Measurements from ENCODE around the gene PTPRG. TPM values are rescaled to one million over a fixed set of nuclear protein-coding genes. Genes with fewer than 3 reads are reported as not detected.

The PTPRG gene
- total and polyA plus RNA-seq, 10 of the 15 experiments (the other 5 are each of a cell fraction or from before 2014, with no cell fraction given): 0.29 to 20.7 (median 1.4) TPM

DNA sequence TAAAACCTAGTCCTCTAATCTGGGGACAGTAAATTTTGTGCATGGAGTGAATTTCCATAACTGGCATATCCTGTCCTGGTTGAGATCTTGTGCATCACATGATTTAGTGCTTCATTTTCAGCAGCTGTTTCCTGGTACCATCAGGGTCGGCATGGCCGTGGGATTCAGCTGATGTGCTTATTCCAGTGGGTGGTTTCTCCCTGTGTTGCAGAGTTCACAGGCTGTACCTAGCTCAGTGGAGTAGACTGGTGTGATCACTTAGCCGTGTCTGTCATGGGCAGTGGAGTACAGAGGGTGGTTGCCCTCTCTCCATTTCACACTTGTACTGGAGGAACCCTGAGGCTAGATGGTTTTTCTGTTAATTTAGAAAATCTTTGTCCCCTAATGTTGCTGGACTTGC is 228.5 kb downstream of the PTPRG start:
- ATAC-seq: peak; percentile 85
- no peak overlapping the region for H3K9ac ChIP-seq (ENCODE audit: control insufficient read depth, insufficient read depth, low read length)
- in situ Hi-C loops (cut with MboI): no loop called here
- RAD21 ChIA-PET (ENCODE audit: unreplicated experiment): interaction anchor here (0.7 to 2.0 kb wide), 6 partner anchors 9 to 376 kb away, joined by 3 to 6 read pairs (median 3); no protein-coding TSS in a partner anchor
- SMC1A ChIA-PET (ENCODE audit: uncharacterized antibody, unreplicated experiment): interaction anchor here (0.7 to 2.1 kb wide), 14 partner anchors 11 to 395 kb away, joined by 3 to 5 read pairs (median 3); no protein-coding TSS in a partner anchor
- no TSS peak for BruUV-seq (replicated peaks)
- H3K4me1 ChIP-seq (ENCODE audit: control insufficient read depth, insufficient read depth, low read length): no peaks in the 10 kb centered on the region
- no peaks in the 10 kb centered on the region; a peak in 2 of 4 replicates for H3K27me3 ChIP-seq (replicated peaks in 1 of 2; ENCODE audit: control insufficient read depth in 2 of 2, insufficient read depth in 2 of 2, low read length in 1 of 2)
- CTCF ChIA-PET: interaction anchor here (0.7 to 1.0 kb wide), 2 partner anchors 28 to 226 kb away, joined by 3 read pairs; no protein-coding TSS in a partner anchor
- no peak for FAIRE-seq
- no peak for TF ChIP-seq FOXK2 (IDR thresholded peaks at IDR 0.05)
- no peak for TF ChIP-seq ASH2L (IDR thresholded peaks at IDR 0.05; ENCODE audit: borderline replicate concordance, low read depth)
- TF ChIP-seq STAT3 (IDR thresholded peaks at IDR 0.05; ENCODE audit: low read depth, low read length): no peak
- no peak for TF ChIP-seq BCL11A (IDR thresholded peaks at IDR 0.05; ENCODE audit: low read depth, low read length)
- TF ChIP-seq TCF7 (IDR thresholded peaks at IDR 0.05; ENCODE audit: borderline replicate concordance): no peak
- no peak for TF ChIP-seq NFYB (IDR thresholded peaks at IDR 0.05; ENCODE audit: insufficient read depth, low read depth, low read length)
- TF ChIP-seq, protein P1, sequence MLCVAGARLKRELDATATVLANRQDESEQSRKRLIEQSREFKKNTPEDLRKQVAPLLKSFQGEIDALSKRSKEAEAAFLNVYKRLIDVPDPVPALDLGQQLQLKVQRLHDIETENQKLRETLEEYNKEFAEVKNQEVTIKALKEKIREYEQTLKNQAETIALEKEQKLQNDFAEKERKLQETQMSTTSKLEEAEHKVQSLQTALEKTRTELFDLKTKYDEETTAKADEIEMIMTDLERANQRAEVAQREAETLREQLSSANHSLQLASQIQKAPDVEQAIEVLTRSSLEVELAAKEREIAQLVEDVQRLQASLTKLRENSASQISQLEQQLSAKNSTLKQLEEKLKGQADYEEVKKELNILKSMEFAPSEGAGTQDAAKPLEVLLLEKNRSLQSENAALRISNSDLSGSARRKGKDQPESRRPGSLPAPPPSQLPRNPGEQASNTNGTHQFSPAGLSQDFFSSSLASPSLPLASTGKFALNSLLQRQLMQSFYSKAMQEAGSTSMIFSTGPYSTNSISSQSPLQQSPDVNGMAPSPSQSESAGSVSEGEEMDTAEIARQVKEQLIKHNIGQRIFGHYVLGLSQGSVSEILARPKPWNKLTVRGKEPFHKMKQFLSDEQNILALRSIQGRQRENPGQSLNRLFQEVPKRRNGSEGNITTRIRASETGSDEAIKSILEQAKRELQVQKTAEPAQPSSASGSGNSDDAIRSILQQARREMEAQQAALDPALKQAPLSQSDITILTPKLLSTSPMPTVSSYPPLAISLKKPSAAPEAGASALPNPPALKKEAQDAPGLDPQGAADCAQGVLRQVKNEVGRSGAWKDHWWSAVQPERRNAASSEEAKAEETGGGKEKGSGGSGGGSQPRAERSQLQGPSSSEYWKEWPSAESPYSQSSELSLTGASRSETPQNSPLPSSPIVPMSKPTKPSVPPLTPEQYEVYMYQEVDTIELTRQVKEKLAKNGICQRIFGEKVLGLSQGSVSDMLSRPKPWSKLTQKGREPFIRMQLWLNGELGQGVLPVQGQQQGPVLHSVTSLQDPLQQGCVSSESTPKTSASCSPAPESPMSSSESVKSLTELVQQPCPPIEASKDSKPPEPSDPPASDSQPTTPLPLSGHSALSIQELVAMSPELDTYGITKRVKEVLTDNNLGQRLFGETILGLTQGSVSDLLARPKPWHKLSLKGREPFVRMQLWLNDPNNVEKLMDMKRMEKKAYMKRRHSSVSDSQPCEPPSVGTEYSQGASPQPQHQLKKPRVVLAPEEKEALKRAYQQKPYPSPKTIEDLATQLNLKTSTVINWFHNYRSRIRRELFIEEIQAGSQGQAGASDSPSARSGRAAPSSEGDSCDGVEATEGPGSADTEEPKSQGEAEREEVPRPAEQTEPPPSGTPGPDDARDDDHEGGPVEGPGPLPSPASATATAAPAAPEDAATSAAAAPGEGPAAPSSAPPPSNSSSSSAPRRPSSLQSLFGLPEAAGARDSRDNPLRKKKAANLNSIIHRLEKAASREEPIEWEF (IDR thresholded peaks at IDR 0.05; ENCODE audit: insufficient replicate concordance, low read depth, low read length): no peak
- TF ChIP-seq SREBF1 (IDR thresholded peaks at IDR 0.05; ENCODE audit: low read length): no peak
- TF ChIP-seq CEBPB (IDR thresholded peaks at IDR 0.05; ENCODE audit: borderline replicate concordance in 1 of 2, low read depth in 2 of 2, low read length in 2 of 2): no peak
- TF ChIP-seq HDAC6 (IDR thresholded peaks at IDR 0.05; ENCODE audit: unreplicated experiment): no peak
- no peak for TF ChIP-seq LARP7 (IDR thresholded peaks at IDR 0.05)
- TF ChIP-seq RBBP5 (conservative IDR thresholded peaks at IDR 0.05): no peak
- no peak for TF ChIP-seq ZZZ3 (IDR thresholded peaks at IDR 0.05; ENCODE audit: control insufficient read depth, insufficient read length, low read depth)
- TF ChIP-seq, protein P2, sequence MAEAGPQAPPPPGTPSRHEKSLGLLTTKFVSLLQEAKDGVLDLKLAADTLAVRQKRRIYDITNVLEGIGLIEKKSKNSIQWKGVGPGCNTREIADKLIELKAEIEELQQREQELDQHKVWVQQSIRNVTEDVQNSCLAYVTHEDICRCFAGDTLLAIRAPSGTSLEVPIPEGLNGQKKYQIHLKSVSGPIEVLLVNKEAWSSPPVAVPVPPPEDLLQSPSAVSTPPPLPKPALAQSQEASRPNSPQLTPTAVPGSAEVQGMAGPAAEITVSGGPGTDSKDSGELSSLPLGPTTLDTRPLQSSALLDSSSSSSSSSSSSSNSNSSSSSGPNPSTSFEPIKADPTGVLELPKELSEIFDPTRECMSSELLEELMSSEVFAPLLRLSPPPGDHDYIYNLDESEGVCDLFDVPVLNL (IDR thresholded peaks at IDR 0.05; ENCODE audit: low read depth, low read length): no peak
- TF ChIP-seq CREM (IDR thresholded peaks at IDR 0.05; ENCODE audit: low read depth): no peak
- TF ChIP-seq SPI1 (IDR thresholded peaks at IDR 0.05; ENCODE audit: borderline replicate concordance, insufficient read depth, low read depth, low read length): no peak
- no peak for TF ChIP-seq MTA3 (IDR thresholded peaks at IDR 0.05; ENCODE audit: borderline replicate concordance, low read length)
- no peak for TF ChIP-seq YY1 (IDR thresholded peaks at IDR 0.05; ENCODE audit: low read depth, low read length)
- no peak overlapping the region for H3K4me2 ChIP-seq (ENCODE audit: control insufficient read depth, insufficient read depth)
- no peaks in the 10 kb centered on the region for H3K79me2 ChIP-seq (ENCODE audit: control insufficient read depth, insufficient read depth, low read length)
- no peak overlapping the region for H3K27ac ChIP-seq (ENCODE audit: control insufficient read depth, insufficient read depth)
- no peak overlapping the region for H3K4me3 ChIP-seq
- 24% methylated on average over 3 of the region's 3 CpGs for WGBS (ENCODE audit: insufficient coverage, insufficient replicate concordance, low lambda C conversion rate, missing lambda C conversion rate)
- no peak for DNase-seq (ENCODE audit: low read depth, low spot score)
- no peaks in the 10 kb centered on the region for H3K9me3 ChIP-seq (replicated peaks; ENCODE audit: control insufficient read depth, insufficient read depth, low read length)
- H3K36me3 ChIP-seq (ENCODE audit: control insufficient read depth in 2 of 2, insufficient read depth in 2 of 2, low read length in 1 of 2): no peaks in the 10 kb centered on the region
- H4K20me1 ChIP-seq (ENCODE audit: control insufficient read depth, insufficient read depth): no peaks in the 10 kb centered on the region
- intact Hi-C loops (cut with micrococcal nuclease; ENCODE audit: unreplicated experiment): no loop called here
- H2AFZ ChIP-seq (ENCODE audit: control insufficient read depth, low read depth, low read length): no peak overlapping the region
- POLR2A ChIA-PET: interaction anchor here (0.6 to 1.6 kb wide), 5 partner anchors 13 to 26 kb away, joined by 3 to 6 read pairs (median 3); no protein-coding TSS in a partner anchor
